OCI-LY7 (cell line): ENCODE results near the gene LMX1B. TPM values are rescaled to one million over a fixed set of nuclear protein-coding genes. Genes with fewer than 3 reads are reported as not detected.

Experiments
- BruUV-seq: library from RNA; stranded (reverse); fragments of 400-500 nt; replicated peaks from 2 replicates; lab custom pipeline; 2021; lab: Mats Ljungman, UMichigan
- CTCF ChIA-PET: fragments of 300-600 bp; sonication (Branson Sonifier 250); formaldehyde crosslinking; loops from one replicate; lab custom pipeline; 2022; ENCODE audit warnings: antibody characterized with exemption; ENCODE audit not compliant: unreplicated experiment; lab: Charles Lee
- POLR2A ChIA-PET: fragments of 300-600 bp; sonication (Branson Sonifier 250); formaldehyde crosslinking; loops from one replicate; lab custom pipeline; 2022; ENCODE audit warnings: antibody characterized with exemption; lab: Charles Lee
- DNase-seq: peaks from one replicate; pipeline ENCODE4 v3.0.0-alpha.2; 2015; ENCODE audit warnings: low spot score
- H2AFZ ChIP-seq: fragments of 200-600 bp; sonication (generic), shearing (Covaris generic); 2 replicates; pipeline ENCODE4 v1.6.1; 2014; ENCODE audit warnings: mild to moderate bottlenecking, antibody characterized with exemption, low read length, moderate library complexity
- H3K27ac ChIP-seq: fragments of 200-600 bp; sonication (generic); 2 replicates; pipeline ENCODE4 v1.5.1; 2014; ENCODE audit warnings: mixed run types, low read depth, mild to moderate bottlenecking, moderate library complexity, low read length, inconsistent platforms; ENCODE audit not compliant: poor library complexity, severe bottlenecking
- H3K36me3 ChIP-seq: fragments of 200-600 bp; sonication (generic); 2 replicates; pipeline ENCODE4 v1.6.1; 2014; ENCODE audit warnings: mild to moderate bottlenecking, antibody characterized with exemption, low read length, moderate library complexity, mixed read lengths; ENCODE audit not compliant: insufficient read depth
- H3K4me1 ChIP-seq: fragments of 200-600 bp; sonication (generic); 2 replicates; pipeline ENCODE4 v1.5.1; 2014; ENCODE audit warnings: mild to moderate bottlenecking, low read length; ENCODE audit not compliant: insufficient read depth, poor library complexity, severe bottlenecking
- H3K4me2 ChIP-seq: fragments of 200-600 bp; sonication (generic); 2 replicates; pipeline ENCODE4 v1.6.1; 2014; ENCODE audit warnings: mild to moderate bottlenecking, low read length
- H3K4me3 ChIP-seq: fragments of 200-600 bp; sonication (generic); 2 replicates; pipeline ENCODE4 v1.5.1; 2014; ENCODE audit warnings: mild to moderate bottlenecking, low read depth, low read length; ENCODE audit not compliant: poor library complexity, severe bottlenecking
- H3K79me2 ChIP-seq: fragments of 200-600 bp; sonication (generic); 2 replicates; pipeline ENCODE4 v1.6.1; 2016; ENCODE audit warnings: low read depth, mild to moderate bottlenecking, low read length, moderate library complexity, mixed read lengths; ENCODE audit not compliant: insufficient read depth
- H3K9me2 ChIP-seq: fragments of 200-600 bp; sonication (generic); 2 replicates; pipeline ENCODE4 v1.6.1; 2016; ENCODE audit warnings: mild to moderate bottlenecking, low read length, mixed read lengths; ENCODE audit not compliant: insufficient read depth
- H3K9me3 ChIP-seq: fragments of 200-600 bp; sonication (generic); 2 replicates; pipeline ENCODE4 v1.6.1; 2014; ENCODE audit warnings: mild to moderate bottlenecking, mixed run types, low read length, mixed read lengths
- H4K20me1 ChIP-seq: fragments of 200-600 bp; sonication (generic); 2 replicates; pipeline ENCODE4 v1.6.1; 2014; ENCODE audit warnings: mild to moderate bottlenecking, antibody characterized with exemption, low read length, moderate library complexity, mixed read lengths; ENCODE audit not compliant: insufficient read depth
- CTCF ChIP-seq: fragments of 200-600 bp; sonication (generic); conservative IDR thresholded peaks from 2 replicates; pipeline ENCODE4 v1.5.1; 2014; ENCODE audit warnings: mild to moderate bottlenecking, antibody characterized with exemption, low read length, moderate library complexity, mixed read lengths
- EZH2phosphoT487 ChIP-seq: fragments of 200-600 bp; sonication (generic); IDR thresholded peaks from 2 replicates; pipeline ENCODE4 v1.6.1; 2018; ENCODE audit warnings: low read depth, borderline replicate concordance, mild to moderate bottlenecking, mixed run types, antibody characterized with exemption, low read length, moderate library complexity, mixed read lengths
- intact Hi-C: fragments of 100-400 bp; cut with micrococcal nuclease; formaldehyde crosslinking; loops from one replicate; pipeline ENCODE4 v1.10.0; 2022; ENCODE audit not compliant: unreplicated experiment
- total RNA-seq, 2 experiments: library from RNA; depleted of rRNA in 1 of 2; stranded (reverse); fragments of >200 nt in 1 of 2; shearing (Covaris generic) in 1 of 2; gene quantifications; 2 replicates each; pipeline ENCODE4 v1.2.3, GENCODE V29; 2014 to 2022

LMX1B gene
- total RNA-seq, 2 experiments from 2014 or later: not detected

DNA sequence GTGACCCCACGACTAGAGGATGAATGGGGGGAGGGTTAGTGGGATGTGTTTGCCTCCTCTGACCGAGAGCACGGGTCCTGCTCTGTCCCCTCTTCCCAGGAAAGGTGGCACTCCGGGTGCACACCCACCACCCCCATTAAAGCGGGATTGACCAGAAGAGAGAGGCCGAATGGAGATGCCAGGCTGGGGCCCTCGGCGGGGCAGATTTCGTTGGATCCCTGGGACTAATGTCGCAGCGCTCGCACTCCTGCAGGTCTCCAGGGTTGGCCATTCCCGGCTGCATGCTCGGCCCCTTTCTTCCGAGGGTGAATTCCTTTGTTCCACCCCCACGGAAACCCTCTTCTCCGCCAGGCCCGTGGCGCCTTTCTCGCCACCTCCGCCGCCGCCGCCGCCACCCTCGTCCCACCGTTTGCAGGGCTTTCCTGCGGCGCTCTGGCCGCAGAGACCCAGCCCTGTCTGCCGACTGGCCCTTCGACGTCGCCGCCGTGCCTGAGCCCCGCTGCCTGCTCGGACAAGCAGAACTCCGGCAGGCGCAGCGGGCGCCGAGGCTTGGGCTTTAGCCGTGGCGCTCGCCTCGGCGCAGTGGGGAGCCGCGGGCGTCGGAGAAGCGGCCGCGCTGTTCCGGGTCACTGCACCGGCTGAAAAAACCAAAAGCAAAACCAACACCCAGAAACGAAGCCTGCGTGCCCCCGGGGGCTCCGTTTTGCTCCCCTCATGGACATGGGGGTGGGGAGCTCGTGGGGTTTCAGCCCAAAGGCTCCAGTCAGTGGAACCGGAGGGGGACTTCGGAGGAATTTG lies 11.8 kb downstream of the LMX1B start:
- H3K9me3 ChIP-seq: no peaks in the 10 kb centered on the region
- no peak overlapping the region for H3K27ac ChIP-seq
- BruUV-seq: no TSS peak
- H3K9me2 ChIP-seq: no peaks in the 10 kb centered on the region
- TF ChIP-seq CTCF (no peak), EZH2phosphoT487 (no peak)
- intact Hi-C loops: no loop called here
- H4K20me1 ChIP-seq: no peaks in the 10 kb centered on the region; the same call in 1 of the 2 replicates
- DNase-seq: no peak
- POLR2A ChIA-PET: no interaction called here
- no peak overlapping the region for H2AFZ ChIP-seq
- no peaks in the 10 kb centered on the region for H3K4me1 ChIP-seq
- H3K79me2 ChIP-seq: no peaks in the 10 kb centered on the region
- no peaks in the 10 kb centered on the region for H3K36me3 ChIP-seq
- no peak overlapping the region for H3K4me2 ChIP-seq
- no peak overlapping the region for H3K4me3 ChIP-seq
- CTCF ChIA-PET: no interaction called here

DNA sequence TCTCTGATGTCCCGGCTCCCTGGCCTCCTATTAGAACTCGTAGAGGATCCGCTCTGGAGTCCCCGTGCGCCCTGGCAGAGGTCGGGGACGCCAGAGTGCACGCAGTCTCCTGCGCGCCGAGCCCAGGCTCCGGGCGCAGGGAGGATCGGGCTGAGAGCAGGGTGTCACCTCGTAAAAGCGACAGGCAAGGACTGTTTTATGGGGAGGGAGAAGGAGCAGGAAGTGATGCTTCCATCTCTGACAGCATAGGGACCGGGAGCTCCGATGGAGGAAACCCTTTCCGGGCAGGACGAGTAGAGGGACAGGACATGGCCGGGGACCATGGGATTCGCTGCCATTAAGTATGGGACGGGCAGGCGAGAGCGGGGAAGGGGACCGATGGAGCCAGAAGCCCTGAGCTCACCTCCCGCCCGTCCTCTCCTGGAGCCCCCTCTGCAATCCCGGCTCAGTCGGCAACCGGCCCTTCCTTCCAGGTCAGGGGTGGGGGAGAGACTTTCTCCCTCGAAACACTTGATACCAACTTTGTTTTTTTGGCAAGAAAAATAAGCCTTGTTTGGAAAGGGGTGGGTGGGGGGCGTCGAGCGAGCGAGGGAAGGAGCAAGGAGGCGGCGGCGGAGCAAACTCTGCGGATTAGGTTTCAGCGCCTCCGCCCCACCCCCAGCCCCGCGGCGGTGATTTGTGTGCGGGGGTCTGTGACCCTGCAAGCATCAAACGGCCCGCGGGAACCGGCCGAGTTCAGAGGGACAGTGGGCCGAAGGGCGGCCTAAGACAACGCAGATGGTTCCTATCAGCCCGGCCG lies 12.6 kb downstream of the LMX1B start:
- ChIA-PET POLR2A (no interaction called here), CTCF (no interaction called here)
- Histone ChIP-seq H3K79me2 (no peaks in the 10 kb centered on the region), H3K36me3 (no peaks in the 10 kb centered on the region), H3K4me2 (no peak overlapping the region), H3K9me3 (no peaks in the 10 kb centered on the region), H3K9me2 (no peaks in the 10 kb centered on the region), H2AFZ (no peak overlapping the region), H4K20me1 (no peaks in the 10 kb centered on the region; the same call in 1 of the 2 replicates), H3K27ac (no peak overlapping the region), H3K4me1 (no peaks in the 10 kb centered on the region), H3K4me3 (no peak overlapping the region)
- intact Hi-C loops: no loop called here
- no peak for TF ChIP-seq EZH2phosphoT487
- no peak for TF ChIP-seq CTCF
- BruUV-seq: no TSS peak
- no peak for DNase-seq

- Histone ChIP-seq H3K4me2 (no peak overlapping the region), H4K20me1 (no peaks in the 10 kb centered on the region; the same call in 1 of the 2 replicates), H2AFZ (no peak overlapping the region), H3K4me1 (no peaks in the 10 kb centered on the region), H3K36me3 (no peaks in the 10 kb centered on the region), H3K79me2 (no peaks in the 10 kb centered on the region), H3K9me2 (no peaks in the 10 kb centered on the region), H3K4me3 (no peak overlapping the region), H3K9me3 (no peaks in the 10 kb centered on the region), H3K27ac (no peak overlapping the region)
- DNase-seq: no peak
- ChIA-PET CTCF (no interaction called here), POLR2A (no interaction called here)
- TF ChIP-seq EZH2phosphoT487: no peak
- no peak for TF ChIP-seq CTCF
- intact Hi-C loops: no loop called here
- BruUV-seq: no TSS peak
These were observed 13.2 kb downstream of the LMX1B start for GRCh38 chr9:126626926-126627233.
